NOMO-1 (cell line): ENCODE results near the gene AK3.
"Not testable (repeated sequence)": the region's sequence is repeated elsewhere in the genome, so short reads cannot be mapped to it uniquely, and the experiment has no call there.

Experiments used
- DNase-seq, 2 experiments: peaks; one replicate each; lab custom pipeline; 2025; ENCODE audit not compliant: unreplicated experiment in 2 of 2; lab: John Stamatoyannopoulos, UW

The AK3 gene

DNA sequence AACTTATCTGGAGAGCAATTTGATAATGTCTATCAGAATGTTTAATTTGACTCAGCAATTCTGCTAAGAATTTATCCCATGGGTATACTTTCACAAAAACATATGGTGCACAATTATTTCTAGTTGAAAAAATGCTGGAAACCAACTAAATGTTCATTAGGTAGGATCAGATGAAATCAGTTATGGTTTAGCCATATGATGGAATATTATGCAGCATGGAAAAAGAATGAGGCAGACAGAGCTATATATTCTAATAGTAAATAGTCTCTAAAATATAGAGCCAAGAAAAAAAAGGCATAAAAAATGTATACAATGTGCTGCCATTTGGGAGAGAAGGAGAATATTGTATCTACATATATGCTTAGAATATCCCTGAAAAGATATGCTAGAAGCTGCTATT lies 71.1 kb downstream of the AK3 start:
- DNase-seq, result no peak

- no peak for DNase-seq
Observed at GRCh38 chr9:4668604-4669003, 72.4 kb downstream of the AK3 start.

DNA sequence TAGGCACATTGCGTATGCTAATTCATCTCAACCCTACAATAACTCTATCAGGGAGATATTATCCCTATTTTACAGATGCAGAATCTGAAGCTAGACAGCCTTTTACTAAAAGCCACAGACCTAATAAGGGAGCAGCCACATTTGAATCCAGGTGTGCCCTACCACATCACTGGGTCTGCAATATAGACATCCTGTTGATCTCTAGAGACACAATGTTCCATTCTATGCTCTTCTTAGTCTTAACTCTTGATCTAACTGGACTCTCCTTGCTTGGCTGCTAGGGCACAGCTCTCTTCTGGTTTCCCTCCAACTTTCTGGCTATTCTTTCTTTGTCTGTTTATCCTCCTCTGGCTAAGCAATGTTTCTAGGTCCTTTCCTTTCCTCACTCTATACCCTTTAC lies 73.3 kb downstream of the AK3 start:
- DNase-seq, result no peak

DNA sequence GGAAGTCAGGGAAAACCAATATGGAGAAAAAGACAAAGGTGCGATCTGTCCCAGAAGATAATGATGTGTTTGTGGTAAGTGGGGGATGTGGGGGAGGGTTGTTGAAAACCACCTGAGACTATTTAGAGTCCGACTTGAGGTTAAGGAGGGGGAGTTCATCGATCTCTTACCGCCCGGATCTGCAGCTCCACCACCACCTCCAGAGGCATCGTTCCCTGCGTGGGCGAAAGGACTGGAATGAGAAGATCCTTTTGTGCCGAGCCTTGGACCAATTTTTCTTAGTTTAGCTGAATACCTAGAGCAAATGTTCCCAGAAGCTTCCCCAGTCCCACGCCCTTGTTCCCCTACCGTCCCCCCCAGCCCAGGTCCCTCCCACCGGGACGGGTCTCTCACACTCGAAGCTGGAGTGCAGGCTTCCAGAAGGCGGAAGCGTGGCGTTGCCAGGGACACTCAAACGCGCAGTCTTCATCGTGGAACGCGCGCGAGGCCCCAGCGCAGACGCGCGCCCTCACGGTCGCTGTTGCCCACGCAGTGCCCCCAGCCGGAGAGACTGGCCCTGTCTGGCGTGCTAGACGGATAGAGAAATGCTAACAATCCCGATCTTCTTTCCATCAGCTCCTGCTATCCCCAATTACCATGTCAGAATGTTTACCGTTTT lies 74.8 kb downstream of the AK3 start, which contains the start of gene SPATA6L:
Gene SPATA6L, minus strand, starts transcription at position 439 of the 658 bp plus-strand sequence. Its CDS starts 230 bp downstream, at position 209.
- DNase-seq, result peak in 1 of 2 experiments; percentile 31

DNA sequence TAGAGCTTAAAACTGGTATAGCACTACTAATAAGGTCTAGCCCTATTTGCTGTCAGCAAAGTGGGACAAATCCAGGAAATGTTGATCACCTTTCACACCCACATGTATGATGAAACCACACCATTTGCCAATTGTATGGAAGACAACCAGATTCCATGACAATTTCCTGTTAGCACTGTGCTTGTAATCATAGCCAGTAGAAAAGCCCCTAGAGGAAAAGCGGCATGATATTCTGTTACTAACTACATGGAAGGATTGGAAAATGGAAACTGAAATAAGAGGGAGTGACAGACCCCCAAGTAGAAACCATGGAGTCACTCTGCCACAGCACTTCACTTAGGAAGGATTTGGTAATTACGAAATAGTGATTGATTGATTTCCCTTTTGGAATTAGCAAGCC lies 75.6 kb downstream of the AK3 start:
- no peak for DNase-seq

- DNase-seq, result no peak
Observed at GRCh38 chr9:4663956-4664355, 77.0 kb downstream of the AK3 start.

GRCh38 chr9:4662989-4663792 lies 77.8 kb downstream of the AK3 start:
- DNase-seq, result no peak

DNA sequence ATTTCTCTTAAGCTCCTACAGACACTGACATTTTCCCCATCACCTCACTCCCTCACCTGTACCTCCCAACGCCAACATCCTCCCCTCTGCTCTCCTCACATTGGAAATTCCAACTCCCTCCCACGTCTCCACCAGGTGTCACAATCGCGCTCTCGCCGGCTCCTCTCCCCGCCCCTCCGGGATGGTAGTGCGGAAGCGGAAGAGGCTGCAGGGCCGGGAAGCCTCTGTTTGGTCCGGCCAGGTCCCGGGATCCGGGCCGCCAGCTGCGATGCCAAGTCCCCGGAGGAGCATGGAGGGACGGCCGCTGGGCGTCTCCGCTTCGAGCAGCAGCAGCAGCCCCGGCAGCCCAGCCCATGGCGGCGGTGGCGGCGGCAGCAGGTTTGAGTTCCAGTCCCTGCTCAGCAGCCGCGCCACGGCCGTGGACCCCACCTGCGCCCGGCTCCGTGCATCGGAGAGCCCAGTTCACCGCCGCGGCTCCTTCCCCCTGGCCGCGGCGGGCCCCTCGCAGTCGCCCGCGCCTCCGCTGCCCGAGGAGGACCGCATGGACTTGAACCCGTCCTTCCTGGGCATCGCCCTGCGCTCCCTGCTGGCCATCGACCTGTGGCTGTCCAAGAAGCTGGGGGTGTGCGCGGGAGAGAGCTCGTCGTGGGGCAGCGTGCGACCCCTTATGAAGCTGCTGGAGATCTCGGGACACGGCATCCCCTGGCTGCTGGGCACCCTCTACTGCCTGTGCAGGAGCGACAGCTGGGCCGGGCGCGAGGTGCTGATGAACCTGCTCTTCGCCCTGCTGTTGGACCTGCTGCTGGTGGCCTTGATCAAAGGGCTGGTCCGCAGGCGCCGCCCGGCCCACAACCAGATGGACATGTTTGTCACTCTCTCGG lies 78.7 kb downstream of the AK3 start, which contains the start of gene PLPP6:
Gene PLPP6, plus strand, starts transcription at position 187 of the 881 bp plus-strand sequence. Its CDS starts 82 bp downstream, at position 269.
- DNase-seq, result peak; percentile 37 to 40

GRCh38 chr9:4661611-4662010 lies 79.4 kb downstream of the AK3 start:
- no peak for DNase-seq

GRCh38 chr9:4661165-4661564 lies 79.8 kb downstream of the AK3 start:
- DNase-seq, result no peak

GRCh38 chr9:4660665-4661064 lies 80.3 kb downstream of the AK3 start:
- not testable (repeated sequence) for DNase-seq
